Parathyroid adenoma (tissue), 2 donors: ENCODE measurements around the gene B3GALT5.
"Not testable (repeated sequence)": the region's sequence is repeated elsewhere in the genome, so short reads cannot be mapped to it uniquely, and the experiment has no call there.

ENCODE experiments used
- H2AFZ ChIP-seq: fragments of 300-600 bp; sonication (generic); one replicate; pipeline ENCODE4 v1.7.0; 2017; ENCODE audit warnings: antibody characterized with exemption, mild to moderate bottlenecking
- H3K27ac ChIP-seq: fragments of 300-600 bp; sonication (generic); one replicate; pipeline ENCODE4 v1.7.0; 2017
- H3K27me3 ChIP-seq: fragments of 300-600 bp; sonication (generic); one replicate; pipeline ENCODE4 v1.7.0; 2017; ENCODE audit warnings: low read length; ENCODE audit not compliant: control insufficient read depth, insufficient read depth
- H3K36me3 ChIP-seq: fragments of 300-600 bp; sonication (generic); one replicate; pipeline ENCODE4 v1.7.0; 2017; ENCODE audit warnings: low read length; ENCODE audit not compliant: control insufficient read depth, insufficient read depth
- H3K4me1 ChIP-seq: fragments of 300-600 bp; sonication (generic); one replicate; pipeline ENCODE4 v1.7.0; 2017; ENCODE audit warnings: control low read depth
- H3K4me2 ChIP-seq: fragments of 300-600 bp; sonication (generic); one replicate; pipeline ENCODE4 v1.7.0; 2017; ENCODE audit warnings: low read length
- H3K4me3 ChIP-seq: fragments of 300-600 bp; sonication (generic); one replicate; pipeline ENCODE4 v1.7.0; 2017; ENCODE audit warnings: low read depth, low read length
- H3K79me2 ChIP-seq: fragments of 300-600 bp; sonication (generic); one replicate; pipeline ENCODE4 v1.7.0; 2017; ENCODE audit warnings: control low read depth
- H3K9ac ChIP-seq: fragments of 300-600 bp; sonication (generic); one replicate; pipeline ENCODE4 v1.7.0; 2017; ENCODE audit warnings: mild to moderate bottlenecking
- H3K9me3 ChIP-seq: fragments of 300-600 bp; sonication (generic); one replicate; pipeline ENCODE4 v1.7.0; 2017; ENCODE audit warnings: low read length; ENCODE audit not compliant: control insufficient read depth
- TF ChIP-seq, protein P1 (sequence below): fragments of 300-600 bp; sonication (generic); IDR thresholded peaks from one replicate; pipeline ENCODE4 v1.7.0; 2017; ENCODE audit warnings: antibody characterized with exemption, mild to moderate bottlenecking
- donor health status: primary hyperparathyroidism.

The B3GALT5 gene

GRCh38 chr21:39582749-39583148, 30.0 kb upstream of the B3GALT5 start:
- no peak overlapping the region for H3K4me3 ChIP-seq
- H3K4me2 ChIP-seq = no peak overlapping the region
- no peaks in the 10 kb centered on the region for H3K9me3 ChIP-seq
- no peaks in the 10 kb centered on the region for H3K79me2 ChIP-seq
- TF ChIP-seq, protein P1, sequence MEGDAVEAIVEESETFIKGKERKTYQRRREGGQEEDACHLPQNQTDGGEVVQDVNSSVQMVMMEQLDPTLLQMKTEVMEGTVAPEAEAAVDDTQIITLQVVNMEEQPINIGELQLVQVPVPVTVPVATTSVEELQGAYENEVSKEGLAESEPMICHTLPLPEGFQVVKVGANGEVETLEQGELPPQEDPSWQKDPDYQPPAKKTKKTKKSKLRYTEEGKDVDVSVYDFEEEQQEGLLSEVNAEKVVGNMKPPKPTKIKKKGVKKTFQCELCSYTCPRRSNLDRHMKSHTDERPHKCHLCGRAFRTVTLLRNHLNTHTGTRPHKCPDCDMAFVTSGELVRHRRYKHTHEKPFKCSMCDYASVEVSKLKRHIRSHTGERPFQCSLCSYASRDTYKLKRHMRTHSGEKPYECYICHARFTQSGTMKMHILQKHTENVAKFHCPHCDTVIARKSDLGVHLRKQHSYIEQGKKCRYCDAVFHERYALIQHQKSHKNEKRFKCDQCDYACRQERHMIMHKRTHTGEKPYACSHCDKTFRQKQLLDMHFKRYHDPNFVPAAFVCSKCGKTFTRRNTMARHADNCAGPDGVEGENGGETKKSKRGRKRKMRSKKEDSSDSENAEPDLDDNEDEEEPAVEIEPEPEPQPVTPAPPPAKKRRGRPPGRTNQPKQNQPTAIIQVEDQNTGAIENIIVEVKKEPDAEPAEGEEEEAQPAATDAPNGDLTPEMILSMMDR = no peak
- H3K9ac ChIP-seq = no peak overlapping the region
- H3K4me1 ChIP-seq = no peaks in the 10 kb centered on the region
- H3K27me3 ChIP-seq = no peaks in the 10 kb centered on the region
- H3K36me3 ChIP-seq = no peaks in the 10 kb centered on the region
- H2AFZ ChIP-seq = no peak overlapping the region
- H3K27ac ChIP-seq = no peak overlapping the region

DNA sequence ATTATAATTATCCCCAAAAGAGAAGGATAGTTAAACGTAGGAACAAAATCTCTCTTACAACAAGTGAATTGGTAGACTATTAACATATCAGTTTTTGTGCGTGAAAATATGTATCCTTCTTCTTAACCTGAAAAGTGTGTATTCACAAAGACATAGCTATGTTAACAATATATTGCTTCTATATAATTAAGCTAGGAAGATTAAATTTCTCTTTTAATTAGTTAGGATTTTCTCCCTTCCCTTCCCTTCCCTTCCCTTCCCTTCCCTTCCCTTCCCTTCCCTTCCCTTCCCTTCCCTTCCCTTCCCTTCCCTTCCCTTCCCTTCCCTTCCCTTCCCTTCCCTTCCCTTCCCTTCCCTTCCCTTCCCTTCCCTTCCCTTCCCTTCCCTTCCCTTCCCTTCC, 29.2 kb upstream of the B3GALT5 start:
- H2AFZ ChIP-seq, H3K79me2 ChIP-seq, H3K36me3 ChIP-seq, H3K4me1 ChIP-seq, H3K9ac ChIP-seq, H3K4me3 ChIP-seq, H3K9me3 ChIP-seq, H3K27me3 ChIP-seq, H3K27ac ChIP-seq, H3K4me2 ChIP-seq: not testable (repeated sequence)

DNA sequence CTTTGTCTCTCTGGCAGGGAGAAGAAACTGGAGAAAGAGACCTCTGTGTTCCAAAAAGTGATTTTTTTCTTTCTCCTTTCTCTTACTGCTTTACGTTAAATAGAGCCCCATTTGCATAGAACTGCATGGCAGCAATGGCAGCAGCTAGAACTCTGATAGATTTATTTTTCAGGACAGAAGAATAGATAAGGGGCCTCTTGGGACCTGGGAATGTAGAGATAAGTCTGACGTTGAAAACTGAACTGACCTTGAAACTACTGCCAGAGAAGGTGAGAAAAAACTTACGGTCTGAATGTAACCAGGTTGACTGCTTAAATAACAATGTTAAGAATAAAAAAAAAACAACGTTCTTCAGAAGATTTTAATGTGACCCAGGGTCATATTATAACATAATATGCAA, 25.4 kb upstream of the B3GALT5 start:
- no peaks in the 10 kb centered on the region for H3K4me1 ChIP-seq
- TF ChIP-seq, protein P1 = no peak
- H2AFZ ChIP-seq = no peak overlapping the region
- no peak overlapping the region for H3K27ac ChIP-seq
- no peak overlapping the region for H3K4me3 ChIP-seq
- no peaks in the 10 kb centered on the region for H3K36me3 ChIP-seq
- no peaks in the 10 kb centered on the region for H3K27me3 ChIP-seq
- no peaks in the 10 kb centered on the region for H3K9me3 ChIP-seq
- no peak overlapping the region for H3K9ac ChIP-seq
- no peak overlapping the region for H3K4me2 ChIP-seq
- no peaks in the 10 kb centered on the region for H3K79me2 ChIP-seq

DNA sequence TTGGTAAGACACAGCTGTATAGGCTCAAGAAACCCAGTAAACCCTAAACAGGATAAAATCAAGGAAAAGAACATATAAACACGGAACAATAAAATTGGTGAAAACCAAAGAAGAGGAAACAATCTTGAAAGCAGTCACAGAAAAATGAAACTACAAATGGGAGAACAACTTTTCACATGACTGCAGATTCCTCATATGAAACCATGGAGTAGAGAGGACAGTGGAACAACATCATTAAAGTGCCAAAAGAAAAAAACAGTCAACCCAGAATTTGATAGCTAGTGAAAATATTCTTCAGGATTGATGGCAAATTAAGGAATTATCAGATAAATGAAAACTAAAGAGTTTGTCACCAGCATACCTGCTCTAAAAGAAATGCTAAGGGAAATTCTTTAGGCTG, 23.9 kb upstream of the B3GALT5 start:
- Histone ChIP-seq H3K4me1 (no peaks in the 10 kb centered on the region), H3K27me3 (no peaks in the 10 kb centered on the region)
- TF ChIP-seq, protein P1 = no peak

DNA sequence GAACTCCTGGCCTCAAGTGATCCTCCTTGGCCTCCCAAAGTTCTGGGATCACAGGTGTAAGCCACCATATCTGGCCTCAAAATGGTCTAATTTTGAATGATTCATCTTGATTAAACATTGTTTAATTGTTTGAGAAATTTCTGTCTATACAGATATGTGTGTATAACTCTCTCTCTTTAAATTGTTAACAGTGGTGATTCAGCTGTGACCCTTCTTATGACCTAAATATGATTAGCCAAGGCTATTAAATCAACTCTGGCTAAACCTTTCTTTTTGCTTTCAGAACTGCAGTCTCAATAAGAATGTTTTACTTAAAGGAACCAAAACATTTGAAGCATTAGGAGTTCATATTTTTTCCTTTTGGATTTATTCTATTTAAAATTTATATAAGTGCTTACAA, 19.2 kb upstream of the B3GALT5 start:
- Histone ChIP-seq H3K9me3 (no peaks in the 10 kb centered on the region), H3K79me2 (no peaks in the 10 kb centered on the region), H3K4me1 (no peaks in the 10 kb centered on the region), H3K4me3 (no peak overlapping the region), H3K4me2 (no peak overlapping the region), H3K27ac (no peak overlapping the region), H3K27me3 (no peaks in the 10 kb centered on the region), H3K36me3 (no peaks in the 10 kb centered on the region), H3K9ac (no peak overlapping the region), H2AFZ (no peak overlapping the region)
- TF ChIP-seq, protein P1 = no peak

More for the DNA sequence above, 23.9 kb upstream of the B3GALT5 start:
- Histone ChIP-seq H2AFZ (no peak overlapping the region), H3K9ac (no peak overlapping the region), H3K36me3 (no peaks in the 10 kb centered on the region), H3K4me3 (no peak overlapping the region), H3K79me2 (no peaks in the 10 kb centered on the region), H3K9me3 (no peaks in the 10 kb centered on the region), H3K27ac (no peak overlapping the region), H3K4me2 (no peak overlapping the region)
